Measurements from ENCODE around the gene DIABLO.
A peak's percentile ranks its signal among the peaks of the same experiment; 100 is the strongest.

DIABLO gene

GRCh38 chr12:122195405-122195804 is 30.4 kb downstream of the DIABLO start:
- H3K4me3 ChIP-seq (ENCODE audit: low read length) = no peak overlapping the region
- DNase-seq (ENCODE audit: low read depth) = no peak
- no peak for TF ChIP-seq CTCF (conservative IDR thresholded peaks at IDR 0.05; ENCODE audit: low read depth, low read length)

GRCh38 chr12:122194804-122195203 is 31.0 kb downstream of the DIABLO start:
- no peak for TF ChIP-seq CTCF (conservative IDR thresholded peaks at IDR 0.05; ENCODE audit: low read depth, low read length)
- DNase-seq (ENCODE audit: low read depth) = no peak
- no peak overlapping the region for H3K4me3 ChIP-seq (ENCODE audit: low read length)

GRCh38 chr12:122192441-122192840 is 33.4 kb downstream of the DIABLO start:
- no peak for TF ChIP-seq CTCF (conservative IDR thresholded peaks at IDR 0.05; ENCODE audit: low read depth, low read length)
- H3K4me3 ChIP-seq (ENCODE audit: low read length) = no peak overlapping the region
- DNase-seq (ENCODE audit: low read depth) = no peak

GRCh38 chr12:122190842-122191668 is 34.8 kb downstream of the DIABLO start:
- no peak for DNase-seq (ENCODE audit: low read depth)

GRCh38 chr12:122189626-122190475 is 36.0 kb downstream of the DIABLO start:
- TF ChIP-seq CTCF (conservative IDR thresholded peaks at IDR 0.05; ENCODE audit: low read depth, low read length) = no peak

More at GRCh38 chr12:122190842-122191668, 34.8 kb downstream of the DIABLO start:
- no peak overlapping the region for H3K4me3 ChIP-seq (ENCODE audit: low read length)
- peak; percentile 93 for TF ChIP-seq CTCF (conservative IDR thresholded peaks at IDR 0.05; ENCODE audit: low read depth, low read length)

GRCh38 chr12:122187466-122187865 is 38.4 kb downstream of the DIABLO start:
- no peak for DNase-seq (ENCODE audit: low read depth)
- no peak overlapping the region for H3K4me3 ChIP-seq (ENCODE audit: low read length)
- no peak for TF ChIP-seq CTCF (conservative IDR thresholded peaks at IDR 0.05; ENCODE audit: low read depth, low read length)

More at GRCh38 chr12:122189626-122190475, 36.0 kb downstream of the DIABLO start:
- DNase-seq (ENCODE audit: low read depth) = no peak
- H3K4me3 ChIP-seq (ENCODE audit: low read length) = no peak overlapping the region

Data from retinal pigment epithelial cell (primary cell).